ENCODE results near the gene C5orf63.

- TF ChIP-seq CTCF (IDR thresholded peaks at IDR 0.05) = no peak
- TF ChIP-seq POLR2A (IDR thresholded peaks at IDR 0.05) = no peak
Observed at GRCh38 chr5:127004721-127005120, 68.6 kb downstream of the C5orf63 start.
